Effector CD8-positive, alpha-beta T cell (primary cell): Measurements from ENCODE around the gene NR1I2.

Experiments used
- DNase-seq: peaks from one replicate; lab custom pipeline; 2025; lab: John Stamatoyannopoulos, UW

The NR1I2 gene

GRCh38 chr3:119819806-119820205 is 37.9 kb downstream of the NR1I2 start:
- DNase-seq: no peak

DNA sequence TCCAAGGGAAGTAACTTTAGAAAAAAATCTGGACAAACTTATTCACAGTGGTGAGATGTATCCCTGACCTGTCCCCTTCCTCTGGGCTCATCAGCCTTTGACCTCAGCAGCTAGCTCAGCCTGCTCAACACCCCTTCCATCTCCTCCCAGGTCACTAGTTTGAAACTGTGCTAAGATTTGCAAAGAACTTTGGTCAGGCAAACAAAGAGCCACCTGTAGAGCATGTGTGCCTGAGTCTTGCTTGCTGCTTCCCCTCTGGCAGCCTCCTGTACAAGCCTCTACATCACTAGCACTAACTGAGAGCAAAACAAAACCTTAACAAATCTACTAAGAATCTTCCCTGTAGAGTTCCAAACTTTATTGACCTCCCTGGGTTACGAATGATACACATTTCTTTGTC is 43.9 kb downstream of the NR1I2 start:
- no peak for DNase-seq

DNA sequence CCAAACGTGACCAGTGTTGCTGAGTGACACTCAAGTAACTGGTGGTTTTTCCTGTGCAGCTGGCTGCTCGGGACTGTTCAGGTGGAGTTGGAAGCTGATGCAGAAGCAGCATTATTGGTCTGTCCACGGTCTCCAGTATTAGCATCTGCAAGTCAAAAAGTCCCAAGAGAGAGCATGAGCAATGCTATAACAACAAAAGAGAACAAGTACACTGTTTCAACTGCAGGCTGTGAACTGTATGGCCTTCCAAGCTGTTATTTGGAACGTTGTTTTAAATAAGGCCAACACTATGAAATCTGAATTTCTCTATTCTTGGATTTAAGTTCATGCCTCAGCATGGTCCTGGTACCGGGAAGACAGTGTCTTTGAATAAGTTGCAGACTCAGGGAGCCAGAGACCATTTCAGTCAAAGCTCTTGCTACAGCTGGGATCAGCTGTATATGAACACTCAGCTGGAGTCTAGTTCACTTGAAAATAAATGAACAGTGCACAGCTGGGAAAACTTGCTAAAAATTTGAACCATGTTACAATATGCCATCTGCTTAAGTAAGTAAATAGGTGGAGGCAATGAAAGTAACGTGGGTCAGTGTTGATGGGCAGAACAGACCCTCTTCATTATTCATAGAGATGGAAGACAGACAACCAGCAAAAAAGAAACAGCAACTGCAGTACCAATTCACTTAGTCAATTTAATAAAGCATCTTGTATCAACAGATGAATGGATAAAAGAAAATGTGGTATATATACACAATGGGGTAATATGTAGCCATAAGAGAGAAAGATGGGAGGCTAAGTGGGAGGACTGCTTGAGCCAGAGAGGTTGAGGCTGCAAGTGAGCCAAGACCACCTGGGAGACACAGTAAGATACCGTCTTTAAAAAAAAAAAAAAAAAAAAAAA is 45.1 kb downstream of the NR1I2 start:
- DNase-seq: no peak

DNA sequence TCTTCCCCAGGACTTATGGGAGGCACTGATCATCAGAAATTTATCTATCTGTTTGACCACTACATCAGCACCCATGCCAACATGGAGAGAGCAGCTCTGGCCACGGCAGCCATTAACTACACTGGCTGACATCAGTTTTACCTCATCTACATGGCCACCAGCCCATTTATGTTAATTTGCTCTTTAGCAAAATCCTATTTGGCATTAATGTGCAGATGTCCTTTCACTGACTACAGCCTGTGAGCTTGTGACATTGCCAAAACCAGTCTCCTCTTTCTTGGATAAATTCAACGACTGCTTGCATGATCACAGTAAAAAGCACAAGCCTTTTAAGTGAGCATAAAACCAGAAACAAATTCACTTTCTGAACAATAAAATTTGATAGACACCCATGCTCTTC is 47.5 kb downstream of the NR1I2 start:
- no peak for DNase-seq

DNA sequence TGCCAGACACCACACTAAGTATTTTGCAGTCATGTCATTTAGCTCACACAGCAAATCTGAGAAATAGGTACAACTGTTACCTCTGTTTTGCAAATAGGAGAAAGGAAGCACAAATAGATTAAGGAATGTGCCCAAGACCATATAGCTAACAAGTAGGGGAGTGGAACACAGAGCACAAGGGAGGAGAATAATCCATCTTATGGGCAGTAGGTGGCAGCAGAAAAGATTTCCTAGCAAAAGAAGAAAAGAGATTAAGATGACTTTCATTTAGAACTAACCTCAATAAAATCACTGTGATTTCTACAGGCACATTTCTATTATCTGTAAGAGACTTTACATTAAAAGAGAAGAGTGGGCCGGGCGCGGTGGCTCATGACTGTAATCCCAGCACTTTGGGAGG is 49.1 kb downstream of the NR1I2 start:
- DNase-seq: no peak

DNA sequence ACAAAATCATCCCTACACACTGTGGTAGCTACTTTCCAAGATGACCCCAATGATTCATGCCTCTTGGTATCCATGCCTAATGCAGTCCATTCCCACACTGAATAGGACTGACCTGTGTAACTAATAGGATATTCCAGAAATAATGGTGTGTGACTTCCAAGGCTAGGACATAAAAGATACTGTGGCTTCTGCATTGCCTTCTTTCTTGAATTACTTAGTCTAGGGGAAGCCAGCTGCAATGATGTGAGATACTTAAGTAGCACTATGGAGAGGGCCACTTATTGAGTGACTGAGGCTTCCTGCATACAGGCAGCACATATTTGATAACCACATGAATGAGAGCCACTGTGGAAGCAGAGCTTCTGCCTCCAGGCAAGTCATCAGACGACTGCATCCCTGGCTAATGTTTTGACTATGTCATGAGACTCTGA is 50.1 kb downstream of the NR1I2 start:
- no peak for DNase-seq

GRCh38 chr3:119834754-119835370 is 53.0 kb downstream of the NR1I2 start:
- no peak for DNase-seq

DNA sequence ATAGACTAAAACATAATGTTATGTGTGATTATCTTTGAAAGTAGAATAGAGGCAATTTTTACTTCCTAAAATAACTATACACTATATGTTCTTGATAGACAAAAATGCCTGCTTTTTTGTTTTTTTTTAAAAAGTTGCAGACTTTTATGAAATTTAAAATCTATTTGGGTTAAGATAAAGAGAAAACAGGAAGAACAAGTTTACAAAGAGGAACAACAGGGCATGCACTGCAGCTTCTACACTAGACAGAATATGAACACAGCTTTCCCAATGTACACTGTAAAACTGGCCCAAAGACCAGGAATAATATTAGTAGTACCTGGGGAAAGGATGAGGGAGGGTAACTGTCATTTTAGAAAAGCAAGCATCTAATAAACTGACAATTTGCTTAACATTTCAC is 53.7 kb downstream of the NR1I2 start:
- DNase-seq: no peak

GRCh38 chr3:119841808-119842471 is 60.0 kb downstream of the NR1I2 start:
- no peak for DNase-seq

- no peak for DNase-seq
Measured at GRCh38 chr3:119849126-119849525, 67.2 kb downstream of the NR1I2 start.

DNA sequence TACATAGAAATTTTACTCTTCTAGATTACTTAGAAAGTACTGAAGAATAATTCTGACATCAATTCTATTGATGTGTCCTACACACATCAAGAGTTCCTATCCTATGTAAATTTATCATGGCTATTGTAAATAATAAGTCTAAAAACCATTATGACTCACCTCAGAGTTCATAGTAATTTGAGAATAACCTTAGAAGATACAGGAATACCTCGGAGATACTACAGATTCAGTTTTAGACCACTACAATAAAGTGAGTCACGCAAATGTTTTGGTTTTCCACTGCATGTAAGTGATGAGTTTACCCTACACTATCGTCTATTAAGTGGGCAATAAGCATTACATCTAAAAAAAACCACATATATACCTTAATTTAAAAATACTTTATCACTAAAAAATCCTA is 74.8 kb downstream of the NR1I2 start:
- no peak for DNase-seq

DNA sequence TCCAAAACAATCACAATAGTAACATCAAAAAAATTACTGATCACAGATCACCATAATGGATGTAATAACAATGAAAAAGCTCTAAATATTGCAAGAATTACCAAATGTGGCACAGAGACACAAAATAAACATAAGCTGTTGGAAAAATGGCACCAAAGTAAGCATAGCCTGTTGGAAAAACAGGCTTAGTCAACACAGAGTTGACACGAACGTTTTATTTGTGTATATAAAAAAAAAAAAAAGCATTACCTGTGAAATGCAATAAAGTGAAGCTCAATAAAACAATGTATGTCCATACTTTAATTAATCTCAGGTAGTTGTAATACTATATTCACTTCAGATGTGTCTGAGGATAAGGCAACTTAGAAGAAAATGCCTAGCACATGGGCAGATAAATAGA is 77.1 kb downstream of the NR1I2 start:
- DNase-seq: no peak

DNA sequence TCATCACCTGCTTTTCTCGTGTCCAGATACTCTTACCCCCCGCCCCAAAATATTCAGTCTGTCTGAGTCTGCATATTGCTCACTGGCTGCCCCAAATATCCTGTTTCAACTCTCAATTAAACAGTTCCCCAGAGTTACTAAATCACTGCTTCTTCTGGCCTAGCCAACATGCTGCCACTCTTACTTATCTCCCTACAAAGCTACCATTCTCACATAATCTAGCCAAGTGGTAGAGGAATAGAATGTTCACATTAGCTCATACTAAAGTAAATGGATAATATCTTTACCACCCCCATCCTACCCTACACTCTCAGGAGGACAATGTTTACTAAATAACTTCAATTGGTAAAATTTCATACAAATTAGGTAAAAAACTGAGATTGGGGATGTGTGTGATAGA is 77.8 kb downstream of the NR1I2 start:
- DNase-seq: no peak

DNA sequence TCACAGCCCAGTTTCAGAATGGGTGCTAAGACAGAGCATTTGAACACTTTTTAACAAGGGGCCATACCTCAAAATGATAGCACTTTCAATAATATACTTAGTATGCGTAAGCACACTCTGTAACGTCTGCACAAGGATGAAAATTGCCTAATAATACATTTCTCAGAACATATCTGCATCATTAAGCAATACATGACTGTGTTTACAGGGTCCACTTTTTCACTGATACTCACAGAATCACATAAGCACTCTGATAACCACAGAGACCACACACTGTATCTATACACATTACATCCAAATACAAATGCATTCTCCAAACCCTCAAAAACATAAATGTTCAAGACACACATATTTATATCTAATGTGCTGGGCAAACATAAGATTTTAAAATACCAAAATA is 79.8 kb downstream of the NR1I2 start:
- DNase-seq: no peak

GRCh38 chr3:119862616-119863015 is 80.7 kb downstream of the NR1I2 start:
- DNase-seq: no peak

DNA sequence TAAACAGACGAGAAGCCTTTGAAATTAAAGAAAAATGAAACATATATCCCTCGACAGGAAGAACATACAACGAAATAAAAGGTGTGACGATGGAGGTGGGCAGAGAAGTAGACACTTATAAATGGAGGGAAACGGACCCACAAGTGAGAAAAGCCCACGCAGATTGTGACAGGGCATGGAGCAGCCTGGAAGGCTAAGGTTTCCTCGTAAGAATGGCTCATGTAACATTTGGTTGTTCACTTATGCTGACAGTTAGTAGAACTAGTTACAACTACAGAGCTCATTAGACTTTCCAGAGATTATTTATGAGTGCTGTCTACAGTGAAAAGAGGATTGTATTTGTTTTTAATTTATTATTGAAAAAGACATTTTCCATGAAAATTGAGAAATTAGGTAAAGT is 82.6 kb downstream of the NR1I2 start:
- DNase-seq: no peak
